Measurements from ENCODE around the gene COG7. TPM values are rescaled to one million over a fixed set of nuclear protein-coding genes. Genes with fewer than 3 reads are reported as not detected.
"Not testable (repeated sequence)": the region's sequence is repeated elsewhere in the genome, so short reads cannot be mapped to it uniquely, and the experiment has no call there.

The COG7 gene
- total RNA-seq, 1 donor from 2014 or later, result 16.5 TPM

DNA sequence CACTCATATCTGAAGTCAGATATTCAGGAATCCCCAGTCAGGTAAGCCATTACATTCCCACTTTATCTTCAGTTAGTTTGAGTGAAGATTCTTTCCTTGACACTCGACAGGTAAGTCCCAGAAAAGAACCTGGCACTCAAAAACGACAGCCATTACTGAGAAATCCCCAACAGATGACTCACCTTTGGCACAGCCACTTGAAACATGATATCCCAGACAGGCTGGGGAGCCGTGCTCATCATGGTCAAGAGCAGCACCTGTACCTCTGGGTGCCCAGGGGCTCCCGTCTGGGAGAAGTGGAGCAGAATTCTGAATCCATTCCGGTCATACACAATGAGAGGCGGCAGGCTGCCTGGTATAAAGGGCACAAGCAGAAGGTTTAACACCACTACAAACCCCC lies 16.8 kb upstream of the COG7 start:
- peak; percentile 29 for DNase-seq

DNA sequence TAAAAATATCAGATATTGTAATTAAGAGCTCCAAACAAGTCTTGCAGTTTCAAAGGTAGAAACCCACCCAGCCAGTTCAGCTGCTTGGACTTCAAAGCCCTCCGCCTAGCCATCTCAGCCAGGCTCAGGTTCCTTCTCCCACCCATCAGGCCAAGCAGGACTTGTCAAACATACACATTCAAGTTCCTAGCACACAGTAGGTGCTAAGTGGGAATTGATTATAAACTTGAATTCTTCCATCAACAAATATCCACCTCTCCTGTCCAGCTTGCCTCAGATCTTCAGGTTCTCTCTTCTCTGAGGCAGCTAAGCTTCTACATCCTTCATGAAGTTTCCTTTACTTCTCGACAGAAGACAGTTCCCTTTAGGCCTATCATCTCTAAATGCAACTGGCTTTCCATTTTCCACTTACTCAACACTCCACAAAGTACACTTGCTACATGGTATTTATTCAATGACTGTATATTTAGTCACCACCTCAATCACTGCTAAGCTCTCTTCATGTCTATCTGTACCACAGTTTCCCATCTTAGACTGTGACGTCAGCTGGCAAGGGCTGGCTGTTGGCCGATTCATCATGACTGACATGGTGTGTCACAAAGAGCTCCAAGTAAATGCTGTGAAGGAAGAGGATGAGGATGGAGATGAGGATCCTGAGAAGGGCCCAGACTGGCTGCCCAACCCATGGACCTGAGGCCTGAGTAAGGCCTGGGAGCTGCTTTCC lies 13.3 kb upstream of the COG7 start:
- DNase-seq, result peak; percentile 36

DNA sequence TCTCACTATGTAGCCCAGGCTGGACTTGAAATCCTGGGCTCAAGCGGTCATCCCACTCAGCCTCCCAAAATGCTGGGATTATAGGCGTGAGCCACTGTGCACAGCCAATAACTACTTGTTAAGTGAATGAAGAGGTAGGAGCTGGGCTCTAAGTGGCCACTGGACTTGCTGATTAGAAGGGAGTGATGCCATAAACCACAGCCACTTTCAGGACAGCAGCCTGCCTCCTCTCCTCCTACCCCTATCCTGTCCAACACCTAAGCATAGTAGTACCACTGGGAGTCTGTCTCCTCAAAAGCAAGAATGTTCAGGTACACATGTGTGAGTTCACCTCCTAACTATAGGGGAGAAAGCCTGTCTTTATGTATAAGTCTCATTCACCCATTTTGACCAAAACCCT lies 12.2 kb upstream of the COG7 start:
- no peak for DNase-seq

DNA sequence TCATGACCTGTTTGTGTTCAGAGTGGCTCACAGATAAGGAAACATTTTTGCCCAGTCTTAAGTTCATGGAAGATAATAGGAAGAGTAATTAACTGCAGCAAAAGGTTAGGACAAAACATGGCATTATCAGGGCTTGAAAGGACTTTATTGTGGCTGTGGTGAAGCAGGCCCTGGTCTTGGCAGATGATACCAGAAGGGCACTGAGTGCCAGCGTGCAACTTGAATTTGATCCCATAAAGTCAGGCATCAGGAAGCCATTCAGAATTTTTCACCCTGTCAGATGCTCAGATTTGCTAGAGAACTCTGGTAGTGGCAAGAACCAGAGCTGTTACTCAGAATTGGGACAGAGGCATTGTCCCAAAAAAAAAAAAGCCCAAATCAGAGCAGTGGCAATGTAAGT lies 11.2 kb upstream of the COG7 start:
- DNase-seq, result no peak

DNA sequence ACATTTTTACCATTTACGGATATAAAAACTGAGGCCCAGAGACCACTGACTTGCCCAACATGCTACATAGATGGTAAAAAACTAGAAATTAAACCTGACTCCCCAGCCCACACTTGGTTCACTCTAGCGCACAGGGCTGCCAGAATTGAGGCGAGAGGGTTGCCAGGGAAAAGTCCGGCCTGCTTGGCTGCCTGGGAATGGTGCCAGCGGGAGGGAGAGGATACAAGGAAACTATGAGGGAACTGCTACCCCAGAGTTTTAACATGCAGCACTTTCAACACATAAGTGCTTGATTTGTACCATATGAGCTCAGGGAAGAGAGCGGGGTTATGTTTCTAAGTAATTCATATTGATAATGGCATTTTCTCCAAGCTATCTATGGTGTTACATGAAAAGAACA lies 10.0 kb upstream of the COG7 start:
- DNase-seq, result peak; percentile 61

DNA sequence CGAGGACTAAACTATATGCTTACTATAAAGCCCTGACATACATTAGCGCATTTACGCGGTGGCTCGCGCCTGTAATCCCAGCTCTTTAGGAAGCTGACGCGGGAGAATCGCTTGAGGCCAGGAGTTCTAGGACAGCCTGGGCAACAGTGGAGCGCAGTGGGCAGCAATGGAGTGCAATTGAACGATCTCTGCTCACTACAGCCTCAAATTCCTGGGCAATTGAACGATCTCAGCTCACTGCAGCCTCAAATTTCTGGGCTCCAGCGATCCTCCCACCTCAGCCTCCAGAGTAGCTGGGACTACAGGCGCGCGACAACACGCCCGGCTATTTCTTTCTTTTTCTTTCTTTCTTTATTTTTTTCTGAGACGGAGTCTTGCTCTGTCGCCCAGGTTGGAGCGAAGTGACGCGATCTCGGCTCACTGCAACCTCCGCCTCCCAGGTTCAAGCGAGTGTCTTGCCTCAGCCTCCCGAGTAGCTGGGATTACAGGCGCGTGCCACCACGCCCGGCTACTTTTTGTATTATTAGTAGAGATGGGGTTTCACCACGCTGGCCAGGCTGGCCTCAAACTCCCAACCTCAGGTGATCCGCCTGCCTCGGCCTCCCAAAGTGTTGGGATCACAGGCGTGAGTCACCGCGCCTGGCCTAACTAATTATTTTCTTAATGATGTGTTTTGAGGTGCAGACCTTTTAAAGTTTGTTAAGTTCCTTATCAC lies 506 bp upstream of the COG7 start:
- DNase-seq, result no peak

DNA sequence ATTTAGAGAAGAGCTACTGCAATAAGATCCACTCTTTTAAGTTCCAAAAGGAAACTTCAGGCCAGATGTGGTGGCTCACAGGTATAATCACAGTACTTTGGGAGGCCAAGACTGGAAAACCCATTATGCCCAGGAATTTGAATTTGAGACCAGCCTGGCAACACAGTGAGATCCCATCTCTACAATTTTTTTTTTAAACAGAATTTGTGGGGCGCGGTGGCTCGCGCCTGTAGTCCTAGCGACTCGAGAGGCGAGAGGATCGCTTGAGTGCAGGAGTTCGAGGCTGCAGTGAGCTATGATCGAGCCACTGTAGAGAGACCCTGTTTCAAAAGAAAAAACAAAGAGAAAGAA lies 793 bp downstream of the COG7 start:
- DNase-seq, result no peak

DNA sequence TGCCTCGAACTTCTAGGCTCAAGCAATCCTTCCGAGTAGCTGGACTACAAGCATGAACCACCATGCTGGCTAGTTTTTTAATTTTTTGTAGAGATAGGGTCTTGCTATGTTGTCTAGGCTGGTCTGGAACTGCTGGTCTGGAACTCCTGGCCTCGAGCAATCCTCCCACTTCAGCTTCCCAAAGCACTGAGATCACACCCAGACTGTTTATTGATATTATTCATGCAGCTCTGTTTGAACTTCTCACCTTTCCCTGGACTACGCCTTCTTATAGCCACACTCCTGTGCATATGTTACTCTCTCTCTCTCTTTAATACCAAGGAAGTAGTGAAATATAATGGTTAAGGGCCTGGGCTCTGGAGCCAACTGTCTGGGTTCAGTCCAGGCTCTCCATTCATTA lies 4.6 kb downstream of the COG7 start:
- no peak for DNase-seq

DNA sequence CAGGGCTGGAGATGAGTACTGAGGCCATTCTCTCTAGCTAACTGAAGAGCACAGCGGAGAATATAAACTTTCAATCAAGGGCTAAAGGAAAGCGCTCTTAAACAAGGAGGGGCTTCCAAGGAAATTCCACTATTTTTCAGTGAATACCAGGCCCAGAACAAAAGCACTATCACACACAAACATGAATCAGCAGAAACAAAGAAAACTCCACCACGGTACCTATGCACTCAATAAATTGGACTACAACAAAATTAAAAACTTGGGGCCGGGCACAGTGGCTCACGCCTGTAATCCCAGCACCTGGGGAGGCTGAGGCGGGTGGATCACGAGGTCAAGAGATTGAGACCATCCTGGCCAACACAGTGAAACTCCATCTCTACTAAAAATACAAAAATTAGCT lies 15.4 kb downstream of the COG7 start:
- not testable (repeated sequence) for DNase-seq

DNA sequence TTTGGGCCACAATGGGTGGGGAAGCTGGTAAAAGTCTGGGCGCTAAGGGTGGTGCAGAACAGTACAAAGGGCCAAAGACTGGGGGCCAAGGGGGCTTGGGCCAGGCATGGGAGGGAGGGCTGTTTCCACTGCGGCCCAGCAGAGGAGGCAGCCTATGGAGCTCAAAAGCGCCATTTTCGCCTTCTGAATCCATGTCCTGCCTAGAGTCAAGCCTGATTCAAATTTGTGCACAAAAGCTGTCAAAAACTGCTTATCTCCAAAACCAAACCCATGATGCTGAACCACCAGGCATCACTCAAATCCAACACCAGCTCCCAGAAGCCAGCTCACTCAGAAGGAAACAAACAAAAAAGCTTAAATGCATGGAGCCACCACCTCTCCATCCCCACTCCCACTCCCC lies 16.0 kb downstream of the COG7 start:
- DNase-seq, result no peak

DNA sequence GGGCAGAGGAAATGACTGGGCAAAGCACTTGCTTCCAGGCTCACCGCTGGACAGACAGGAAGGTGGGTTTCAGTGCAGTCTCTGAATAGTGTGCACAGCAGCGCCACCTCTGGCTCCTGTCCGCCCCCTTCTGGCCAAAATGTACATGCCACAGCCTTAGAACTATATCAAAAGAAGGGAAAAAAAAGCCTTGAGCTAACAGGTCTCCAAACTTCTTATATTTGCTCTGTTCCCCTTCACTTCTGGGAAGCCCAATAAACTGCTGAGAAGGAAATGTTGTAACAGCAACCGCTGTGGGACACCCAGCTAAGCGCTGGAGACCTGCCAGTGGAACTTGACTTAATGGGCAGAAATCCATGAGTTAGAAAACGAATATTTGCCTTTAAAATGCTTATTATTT lies 17.5 kb downstream of the COG7 start:
- DNase-seq, result peak; percentile 88

DNA sequence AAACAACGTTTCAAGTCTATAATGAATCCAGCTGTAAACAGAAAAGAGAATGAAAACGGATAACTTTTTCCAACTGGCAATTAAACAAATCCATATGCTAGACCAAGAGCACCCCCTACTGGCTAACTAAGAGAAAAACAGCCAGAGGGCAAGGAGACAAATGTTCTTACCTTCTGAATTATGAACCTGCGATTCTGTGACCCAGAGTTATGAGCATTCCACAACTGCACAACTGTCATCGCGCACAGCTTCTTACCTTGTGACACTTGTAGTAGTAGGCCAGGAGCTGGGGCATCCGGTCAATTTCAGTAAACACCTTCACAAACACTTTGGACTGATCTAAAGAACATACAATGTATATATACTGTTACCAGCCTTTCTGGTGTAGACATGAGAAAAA lies 18.6 kb downstream of the COG7 start:
- peak; percentile 90 for DNase-seq

DNA sequence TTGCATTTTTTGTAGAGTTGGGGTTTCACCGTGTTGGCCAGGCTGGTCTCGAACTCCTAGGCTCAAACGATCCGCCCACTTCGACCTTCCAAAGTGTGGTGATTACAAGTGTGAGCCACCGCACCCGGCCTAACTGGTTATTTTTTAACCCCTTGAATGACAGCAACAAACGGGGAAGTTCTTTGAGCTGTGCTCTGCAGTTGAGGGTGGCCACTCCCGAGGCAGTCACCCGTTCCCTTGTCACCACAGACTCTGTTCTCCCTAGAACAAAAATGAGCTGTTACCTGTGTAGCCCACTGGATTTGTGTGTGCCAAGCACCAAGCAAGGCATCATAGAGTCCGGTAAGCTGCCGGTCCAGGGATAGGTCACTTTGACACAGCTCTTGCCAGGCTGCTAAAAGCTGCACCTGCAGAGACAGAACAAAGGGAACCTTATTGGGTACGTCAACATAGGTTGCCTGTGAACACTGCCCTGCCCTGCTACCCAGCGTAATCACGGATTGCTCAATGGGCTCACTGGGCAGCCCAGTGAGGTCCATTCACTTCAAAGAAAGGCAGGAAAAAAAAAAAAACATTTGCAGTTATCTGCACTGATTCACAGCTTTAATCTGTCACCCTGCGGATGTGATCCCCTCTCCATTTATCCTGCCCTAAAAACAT lies 19.6 kb downstream of the COG7 start:
- DNase-seq, result no peak

DNA sequence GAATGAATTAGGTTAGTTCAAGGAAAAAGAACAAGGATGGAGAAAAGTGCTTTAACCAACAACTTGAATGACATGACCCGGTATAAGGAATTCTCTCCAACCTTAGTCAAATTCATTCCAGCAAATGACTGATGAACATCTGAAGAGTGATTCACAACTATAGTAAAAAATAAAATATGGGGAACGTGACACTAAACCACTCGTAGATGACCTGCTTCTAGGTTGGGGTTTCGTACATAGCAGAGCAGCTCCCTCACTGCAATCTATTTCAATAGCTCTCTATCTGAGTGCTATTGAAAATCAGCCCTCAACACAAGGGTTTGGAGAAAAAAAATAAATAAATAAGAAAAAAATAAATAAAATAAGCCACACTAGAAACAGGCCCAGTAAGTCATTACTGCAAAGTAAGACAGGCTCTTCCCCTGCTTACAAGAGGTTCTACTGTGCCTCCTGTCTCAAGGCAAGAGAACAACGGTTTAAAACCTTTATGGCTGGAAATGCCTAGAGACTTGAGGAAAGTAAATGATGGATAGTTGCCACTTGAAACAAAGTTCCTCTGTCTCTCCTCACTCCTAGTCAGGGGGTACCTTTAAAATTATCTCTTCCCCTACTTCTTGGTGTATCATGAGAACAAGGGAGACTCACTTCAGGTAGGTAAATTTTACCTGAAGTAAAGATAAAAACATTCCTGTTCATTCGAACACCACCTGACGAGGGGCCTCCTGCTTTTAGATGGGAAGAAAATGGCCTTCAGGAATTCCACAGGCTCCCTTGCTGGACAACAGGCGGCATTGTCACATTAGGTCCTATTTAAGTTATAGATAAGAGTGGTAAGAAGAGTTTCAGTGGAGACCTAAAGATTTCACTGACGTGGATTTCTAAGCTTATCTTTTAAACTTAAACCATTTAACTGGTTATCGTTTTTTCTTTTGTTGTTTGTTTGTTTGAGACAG lies 20.5 kb downstream of the COG7 start:
- DNase-seq, result peak; percentile 20

DNA sequence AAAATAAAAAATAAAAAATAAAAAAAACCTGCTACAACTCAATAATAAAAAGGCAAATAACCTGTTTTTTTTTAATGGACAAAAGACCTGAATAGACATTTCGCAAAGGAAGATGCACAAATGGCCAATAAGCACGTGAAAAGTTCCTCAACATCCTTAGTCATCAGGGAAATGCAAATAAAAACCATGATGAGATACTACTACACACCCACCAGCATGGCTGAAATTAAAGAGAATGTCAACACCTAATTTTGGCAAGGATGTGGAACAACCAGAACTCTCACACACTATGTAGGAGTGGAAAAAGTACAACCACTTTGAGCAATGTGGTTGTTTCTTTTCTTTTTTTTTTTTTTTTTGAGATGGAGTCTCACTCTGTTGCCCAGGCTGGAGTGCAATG lies 24.6 kb downstream of the COG7 start:
- DNase-seq, result no peak

DNA sequence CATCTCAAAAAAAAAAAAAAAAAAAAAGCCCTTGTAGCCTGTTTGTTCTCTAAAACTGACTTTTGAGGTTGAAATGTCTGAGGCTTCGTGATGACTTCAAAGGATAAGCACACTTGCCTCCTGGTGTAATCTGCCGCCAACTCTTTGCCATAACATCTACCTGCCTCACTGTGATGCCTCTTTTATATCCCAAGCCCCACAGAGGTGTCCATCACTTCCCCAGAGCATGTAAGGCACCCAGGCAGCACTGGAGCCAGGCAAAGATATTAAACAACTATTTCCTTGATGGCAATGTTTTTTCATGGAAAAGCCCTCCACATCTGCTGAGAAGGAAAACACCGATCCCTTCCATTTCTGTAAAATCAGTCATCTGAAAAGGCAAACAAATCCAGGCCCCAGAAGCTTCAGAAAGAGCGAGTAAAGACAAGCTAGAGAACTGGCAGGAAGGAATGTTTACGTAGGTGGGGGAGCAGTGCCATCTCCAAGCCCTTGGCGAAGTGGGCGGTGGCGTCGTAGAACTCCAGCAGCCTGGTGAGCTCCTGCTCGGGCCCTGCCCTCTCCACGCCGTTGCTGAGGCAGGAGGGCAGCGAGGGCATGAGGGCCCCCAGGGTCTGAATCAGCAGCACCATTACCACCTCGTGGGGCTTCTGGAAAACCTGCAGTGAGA lies 28.6 kb downstream of the COG7 start:
- DNase-seq, result peak; percentile 51

DNA sequence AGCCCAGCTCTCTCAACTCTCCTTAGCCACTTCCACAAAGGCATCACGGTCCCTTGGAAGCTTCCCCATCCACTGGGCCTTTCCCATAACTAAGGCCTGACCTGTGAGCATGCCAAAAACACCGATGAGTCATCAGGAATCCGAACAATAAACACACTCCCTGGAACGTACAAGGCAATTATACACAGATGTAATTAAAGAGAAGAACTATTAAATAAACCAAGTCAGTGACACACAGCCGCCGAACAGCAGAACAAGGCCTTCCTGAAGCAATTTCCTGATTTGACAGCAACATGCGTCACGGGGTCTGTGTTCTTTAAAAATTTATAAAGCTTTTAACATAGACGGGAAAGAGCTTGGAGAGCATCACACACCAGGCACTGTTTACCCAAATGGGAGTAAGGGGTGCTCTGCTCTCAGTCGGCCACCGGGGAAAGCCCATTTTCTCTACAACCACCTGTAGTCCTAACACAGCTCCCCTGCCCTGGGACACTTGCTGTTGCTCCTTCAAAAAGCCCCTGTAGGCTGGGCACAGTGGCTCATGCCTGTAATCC lies 29.4 kb downstream of the COG7 start:
- DNase-seq, result peak; percentile 99

DNA sequence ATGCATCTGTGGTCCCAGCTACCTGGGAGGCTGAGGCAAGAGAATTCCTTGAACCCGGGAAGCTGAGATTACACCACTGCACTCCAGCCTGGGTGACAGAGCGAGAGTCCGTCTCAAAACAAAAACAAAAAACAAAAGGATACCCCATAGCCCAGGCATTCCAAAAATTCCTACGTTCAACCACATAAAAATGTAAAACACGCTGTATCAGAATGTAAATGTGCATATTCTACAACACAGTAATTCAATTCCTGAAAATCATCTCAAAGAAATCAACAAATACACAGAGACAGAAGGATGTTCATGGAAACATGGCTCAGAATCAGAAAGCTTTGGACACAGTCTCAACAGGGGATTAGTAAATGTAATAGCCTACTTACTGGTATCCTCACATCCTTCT lies 33.0 kb downstream of the COG7 start:
- no peak for DNase-seq

DNA sequence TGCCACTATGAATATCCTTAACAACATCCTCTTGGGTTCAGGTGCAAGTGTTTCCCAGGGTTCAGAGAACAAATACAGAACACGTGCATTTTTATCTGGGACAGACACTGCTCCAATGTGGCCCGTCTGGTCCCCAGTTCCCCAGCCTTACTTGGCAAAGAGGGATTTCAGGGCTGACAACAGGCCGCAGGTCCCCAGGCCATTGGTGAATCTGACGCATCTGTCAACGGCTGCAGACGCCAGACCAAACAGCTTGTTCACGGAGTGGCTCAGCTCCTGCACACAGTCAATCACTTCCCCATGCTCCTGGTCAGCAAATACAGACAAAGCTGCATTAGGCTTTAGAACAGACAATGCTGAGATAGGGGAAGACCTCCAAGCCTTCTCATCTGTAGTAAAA lies 36.2 kb downstream of the COG7 start:
- no peak for DNase-seq

DNA sequence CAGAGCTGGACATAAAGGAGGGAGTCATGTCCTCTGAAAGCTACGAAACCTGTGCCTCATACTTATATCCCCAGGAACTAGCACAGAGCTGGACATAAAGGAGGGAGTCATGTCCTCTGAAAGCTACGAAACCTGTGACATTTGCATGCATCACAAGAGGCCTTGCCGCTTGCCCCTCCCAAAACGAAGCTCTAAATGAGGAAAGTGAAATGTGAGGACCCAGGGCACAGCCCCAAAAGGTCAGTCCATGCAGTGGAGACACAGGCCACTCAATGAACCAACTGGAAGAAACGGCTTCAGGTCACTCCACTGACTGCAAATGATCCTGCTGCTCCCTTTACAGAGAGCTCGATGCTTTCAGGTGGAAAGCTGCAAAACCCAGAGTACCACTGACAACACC lies 38.3 kb downstream of the COG7 start:
- no peak for DNase-seq

DNA sequence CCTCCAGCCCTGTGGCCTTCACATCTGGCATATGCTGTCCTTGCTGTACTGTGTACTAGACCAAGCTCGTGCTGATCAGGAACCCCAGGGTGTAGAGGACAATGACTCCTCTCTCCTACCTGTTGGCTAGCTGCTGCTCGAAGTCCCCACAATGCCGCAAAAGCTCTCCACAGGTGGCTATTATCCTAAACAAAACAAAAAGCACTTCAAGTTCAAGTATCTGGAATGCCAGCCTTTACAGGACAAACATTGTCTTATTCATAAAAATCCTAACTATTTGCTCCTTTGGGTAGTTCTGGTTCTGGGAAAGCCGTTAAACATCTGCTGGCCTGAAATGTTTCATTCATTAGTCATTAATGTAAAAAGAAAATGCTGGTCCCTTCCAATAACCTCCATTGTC lies 42.8 kb downstream of the COG7 start:
- no peak for DNase-seq

DNA sequence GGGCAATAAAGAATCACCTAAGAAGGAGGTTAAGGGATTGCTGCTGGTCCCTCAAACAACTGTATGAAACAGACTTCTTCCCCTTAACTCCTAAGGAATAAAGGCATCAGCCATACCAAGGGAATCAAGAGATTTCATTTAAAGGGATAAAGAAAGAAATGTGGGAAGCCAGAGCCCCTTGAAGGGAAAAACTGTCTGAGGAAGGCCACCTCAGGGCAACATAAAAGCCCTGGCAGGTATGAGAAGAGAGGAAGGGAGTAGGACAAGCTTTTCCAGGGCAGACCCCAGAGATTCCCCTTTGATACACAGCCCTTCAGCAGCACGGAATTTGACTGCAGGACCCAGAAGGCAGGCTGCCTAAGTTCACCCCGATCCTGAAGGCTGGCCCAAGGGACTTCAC lies 43.5 kb downstream of the COG7 start:
- no peak for DNase-seq
